ENCODE data around the gene CCDC106. TPM values are rescaled to one million over a fixed set of nuclear protein-coding genes. Genes with fewer than 3 reads are reported as not detected.

The CCDC106 gene
- total RNA-seq, 1 experiment from 2014 or later, result 17.4 TPM

DNA sequence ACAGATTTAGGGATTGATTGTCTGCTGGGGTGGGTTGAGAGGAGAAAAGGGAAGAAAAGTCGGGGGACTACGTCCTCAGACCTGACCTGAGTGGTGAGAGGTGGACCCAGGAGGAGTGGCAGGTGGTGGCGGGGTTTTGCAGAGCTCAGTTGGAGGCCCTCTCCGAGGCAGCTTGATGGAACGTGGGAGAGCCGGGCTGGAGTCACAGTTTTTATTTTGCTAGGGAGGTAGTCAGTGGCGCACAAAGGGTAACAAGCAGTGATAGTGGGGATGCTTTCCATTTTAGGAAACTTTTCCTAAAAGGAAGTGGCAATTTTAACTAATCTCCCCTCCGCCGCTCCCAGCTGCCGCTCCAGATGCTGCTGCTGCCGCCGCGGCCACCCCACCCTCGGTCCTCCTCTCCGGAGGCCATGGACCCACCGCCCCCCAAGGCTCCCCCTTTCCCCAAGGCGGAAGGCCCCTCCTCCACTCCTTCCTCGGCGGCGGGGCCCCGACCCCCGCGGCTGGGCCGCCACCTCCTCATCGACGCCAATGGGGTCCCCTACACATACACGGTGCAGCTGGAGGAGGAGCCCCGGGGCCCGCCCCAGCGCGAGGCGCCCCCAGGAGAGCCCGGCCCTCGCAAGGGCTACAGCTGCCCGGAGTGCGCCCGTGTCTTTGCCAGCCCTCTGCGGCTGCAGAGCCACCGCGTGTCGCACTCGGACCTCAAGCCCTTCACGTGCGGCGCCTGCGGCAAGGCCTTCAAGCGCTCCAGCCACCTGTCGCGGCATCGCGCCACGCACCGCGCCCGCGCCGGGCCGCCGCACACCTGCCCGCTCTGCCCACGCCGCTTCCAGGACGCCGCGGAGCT lies 5.6 kb upstream of the CCDC106 start:
- no TSS peak for BruUV-seq (replicated peaks)
- peak; percentile 47 to 53 for DNase-seq

DNA sequence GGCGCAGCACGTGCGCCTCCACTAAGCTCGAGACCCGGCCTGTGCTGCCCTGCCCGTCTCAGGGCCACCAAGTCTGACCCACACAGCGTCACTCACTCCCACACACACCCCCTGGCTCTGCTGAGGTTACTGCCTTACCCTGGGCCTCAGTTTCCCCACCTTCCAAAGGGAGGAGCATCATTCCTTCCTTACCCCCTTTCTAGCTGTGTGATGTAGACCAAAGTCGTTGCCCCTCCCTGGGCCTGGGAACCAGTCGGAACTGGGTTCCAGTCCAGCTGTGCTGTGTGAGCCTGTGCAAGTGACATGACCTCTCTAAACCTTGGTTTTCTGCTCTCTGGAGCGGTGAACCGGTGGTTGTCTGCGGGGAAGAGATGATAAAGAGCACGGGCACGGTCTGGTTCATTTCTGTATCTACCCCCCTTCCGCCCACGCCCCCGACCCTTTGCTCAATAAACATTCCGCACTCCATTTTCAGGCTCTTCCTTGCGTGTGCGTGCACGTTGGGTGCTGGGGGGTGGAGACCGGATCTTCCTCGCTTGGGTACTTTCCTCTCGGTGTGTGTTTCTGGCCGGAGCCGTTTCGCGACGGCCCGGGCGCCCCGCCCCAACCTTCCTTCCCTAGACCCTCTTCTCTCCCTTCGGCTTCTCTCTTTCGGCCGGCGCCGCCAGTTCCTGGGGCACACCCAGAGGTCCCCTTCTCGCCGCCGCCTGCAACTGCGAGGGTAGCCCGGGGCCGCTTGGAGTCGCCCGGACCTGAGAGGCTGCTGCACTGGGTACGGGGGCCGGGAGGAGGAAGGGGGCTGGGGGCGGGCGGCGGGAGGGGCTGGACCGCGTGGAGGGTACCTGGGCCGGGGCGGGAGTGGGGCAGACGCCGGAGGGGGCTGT lies 4.8 kb upstream of the CCDC106 start, which contains the start of gene ZNF581:
Gene ZNF581, plus strand, starts transcription at position 647 of the 884 bp plus-strand sequence. CDS start 923 bp downstream, outside the sequence.
- no TSS peak for BruUV-seq (replicated peaks)
- Mint-ChIP-seq H3K9me3 (ENCODE audit: unreplicated experiment) (no peaks in the 10 kb centered on the region), H3K27me3 (ENCODE audit: insufficient read depth, unreplicated experiment) (no peaks in the 10 kb centered on the region), H3K27ac (ENCODE audit: unreplicated experiment) (peak within 1 kb of the TSS; percentile 95), H3K36me3 (ENCODE audit: insufficient read depth, unreplicated experiment) (peaks cover 90% of the 10 kb centered on the region), H3K4me3 (ENCODE audit: unreplicated experiment) (peak within 1 kb of the TSS; percentile 86), H3K4me1 (ENCODE audit: low read depth, unreplicated experiment) (peaks cover 37% of the 10 kb centered on the region)
- H3K4me3 ChIP-seq (ENCODE audit: low read depth, low read length), result peak within 1 kb of the TSS; percentile 84
- H3K9me3 ChIP-seq, result no peaks in the 10 kb centered on the region
- ChIA-PET CTCF (interaction anchor here (1.0 to 1.9 kb wide), 3 partner anchors 9 to 11 kb away, joined by 3 to 11 read pairs (median 8); partner anchors contain the start of gene U2AF2), POLR2A (interaction anchor here (1.2 to 1.9 kb wide), 2 partner anchors 9 to 11 kb away, joined by 5 to 14 read pairs; partner anchors contain the start of gene U2AF2)
- TF ChIP-seq, protein P1, sequence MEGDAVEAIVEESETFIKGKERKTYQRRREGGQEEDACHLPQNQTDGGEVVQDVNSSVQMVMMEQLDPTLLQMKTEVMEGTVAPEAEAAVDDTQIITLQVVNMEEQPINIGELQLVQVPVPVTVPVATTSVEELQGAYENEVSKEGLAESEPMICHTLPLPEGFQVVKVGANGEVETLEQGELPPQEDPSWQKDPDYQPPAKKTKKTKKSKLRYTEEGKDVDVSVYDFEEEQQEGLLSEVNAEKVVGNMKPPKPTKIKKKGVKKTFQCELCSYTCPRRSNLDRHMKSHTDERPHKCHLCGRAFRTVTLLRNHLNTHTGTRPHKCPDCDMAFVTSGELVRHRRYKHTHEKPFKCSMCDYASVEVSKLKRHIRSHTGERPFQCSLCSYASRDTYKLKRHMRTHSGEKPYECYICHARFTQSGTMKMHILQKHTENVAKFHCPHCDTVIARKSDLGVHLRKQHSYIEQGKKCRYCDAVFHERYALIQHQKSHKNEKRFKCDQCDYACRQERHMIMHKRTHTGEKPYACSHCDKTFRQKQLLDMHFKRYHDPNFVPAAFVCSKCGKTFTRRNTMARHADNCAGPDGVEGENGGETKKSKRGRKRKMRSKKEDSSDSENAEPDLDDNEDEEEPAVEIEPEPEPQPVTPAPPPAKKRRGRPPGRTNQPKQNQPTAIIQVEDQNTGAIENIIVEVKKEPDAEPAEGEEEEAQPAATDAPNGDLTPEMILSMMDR (IDR thresholded peaks at IDR 0.05; ENCODE audit: insufficient read depth in 1 of 2, low read depth in 1 of 2, low read length in 1 of 2, severe bottlenecking in 1 of 2, unreplicated experiment in 1 of 2), result no peak
- peak; percentile 87 to 89 for DNase-seq
- no peaks in the 10 kb centered on the region for H3K27me3 ChIP-seq (replicated peaks; ENCODE audit: control insufficient read depth, insufficient read depth, low read length)
- intact Hi-C loops (cut with micrococcal nuclease; ENCODE audit: unreplicated experiment), result no loop called here
- H3K36me3 ChIP-seq (ENCODE audit: control insufficient read depth, insufficient read depth, low read length), result no peaks in the 10 kb centered on the region
- peaks cover 9% of the 10 kb centered on the region; the same call in 1 of the 2 replicates for H3K4me1 ChIP-seq

More for the DNA sequence above, 5.6 kb upstream of the CCDC106 start:
- TF ChIP-seq, protein P1 (IDR thresholded peaks at IDR 0.05; ENCODE audit: insufficient read depth in 1 of 2, low read depth in 1 of 2, low read length in 1 of 2, severe bottlenecking in 1 of 2, unreplicated experiment in 1 of 2), result no peak
- no peaks in the 10 kb centered on the region for H3K27me3 ChIP-seq (replicated peaks; ENCODE audit: control insufficient read depth, insufficient read depth, low read length)
- Mint-ChIP-seq H3K27me3 (ENCODE audit: insufficient read depth, unreplicated experiment) (no peaks in the 10 kb centered on the region), H3K27ac (ENCODE audit: unreplicated experiment) (peak overlapping the region; percentile 95), H3K9me3 (ENCODE audit: unreplicated experiment) (no peaks in the 10 kb centered on the region), H3K4me3 (ENCODE audit: unreplicated experiment) (peak overlapping the region; percentile 86), H3K4me1 (ENCODE audit: low read depth, unreplicated experiment) (peaks cover 37% of the 10 kb centered on the region), H3K36me3 (ENCODE audit: insufficient read depth, unreplicated experiment) (peaks cover 93% of the 10 kb centered on the region)
- intact Hi-C loops (cut with micrococcal nuclease; ENCODE audit: unreplicated experiment), result no loop called here
- H3K36me3 ChIP-seq (ENCODE audit: control insufficient read depth, insufficient read depth, low read length), result 0 out of 2 replicates have a peak, but pooled peaks cover 2% of the 10 kb centered on the region
- CTCF ChIA-PET, result interaction anchor here (0.6 to 1.9 kb wide), 5 partner anchors 8 to 542 kb away, joined by 3 to 11 read pairs (median 4); partner anchors contain the start of gene U2AF2
- H3K4me3 ChIP-seq (ENCODE audit: low read depth, low read length), result peak overlapping the region; percentile 84
- POLR2A ChIA-PET, result interaction anchor here (0.5 to 1.9 kb wide), 4 partner anchors 8 to 486 kb away, joined by 5 to 14 read pairs (median 6); partner anchors contain the start of gene U2AF2
- H3K4me1 ChIP-seq, result peaks cover 9% of the 10 kb centered on the region; the same call in 1 of the 2 replicates
- no peaks in the 10 kb centered on the region for H3K9me3 ChIP-seq

- CTCF ChIA-PET, result no interaction called here
- H3K4me3 ChIP-seq (ENCODE audit: low read depth, low read length), result peak overlapping the region; percentile 84
- DNase-seq, result no peak
- peak overlapping the region; percentile 86 for H3K4me3 Mint-ChIP-seq (ENCODE audit: unreplicated experiment)
- H3K27me3 Mint-ChIP-seq (ENCODE audit: insufficient read depth, unreplicated experiment), result no peaks in the 10 kb centered on the region
- H3K36me3 ChIP-seq (ENCODE audit: control insufficient read depth, insufficient read depth, low read length), result no peaks in the 10 kb centered on the region
- H3K9me3 Mint-ChIP-seq (ENCODE audit: unreplicated experiment), result no peaks in the 10 kb centered on the region
- H3K36me3 Mint-ChIP-seq (ENCODE audit: insufficient read depth, unreplicated experiment), result peaks cover 92% of the 10 kb centered on the region
- peaks cover 12% of the 10 kb centered on the region; the same call in 1 of the 2 replicates for H3K4me1 ChIP-seq
- no peaks in the 10 kb centered on the region for H3K9me3 ChIP-seq
- no TSS peak for BruUV-seq (replicated peaks)
- POLR2A ChIA-PET, result no interaction called here
- peaks cover 36% of the 10 kb centered on the region for H3K4me1 Mint-ChIP-seq (ENCODE audit: low read depth, unreplicated experiment)
- H3K27ac Mint-ChIP-seq (ENCODE audit: unreplicated experiment), result peak overlapping the region; percentile 95
- H3K27me3 ChIP-seq (replicated peaks; ENCODE audit: control insufficient read depth, insufficient read depth, low read length), result no peaks in the 10 kb centered on the region
- TF ChIP-seq, protein P1 (IDR thresholded peaks at IDR 0.05; ENCODE audit: insufficient read depth in 1 of 2, low read depth in 1 of 2, low read length in 1 of 2, severe bottlenecking in 1 of 2, unreplicated experiment in 1 of 2), result no peak
- intact Hi-C loops (cut with micrococcal nuclease; ENCODE audit: unreplicated experiment), result no loop called here
These were observed 4.2 kb upstream of the CCDC106 start for GRCh38 chr19:55643887-55644176.
